ENCODE data around the gene ZMPSTE24. TPM values are rescaled to one million over a fixed set of nuclear protein-coding genes. Genes with fewer than 3 reads are reported as not detected.

Gene ZMPSTE24
- total RNA-seq, 1 donor from 2014 or later, result 34.1 TPM

DNA sequence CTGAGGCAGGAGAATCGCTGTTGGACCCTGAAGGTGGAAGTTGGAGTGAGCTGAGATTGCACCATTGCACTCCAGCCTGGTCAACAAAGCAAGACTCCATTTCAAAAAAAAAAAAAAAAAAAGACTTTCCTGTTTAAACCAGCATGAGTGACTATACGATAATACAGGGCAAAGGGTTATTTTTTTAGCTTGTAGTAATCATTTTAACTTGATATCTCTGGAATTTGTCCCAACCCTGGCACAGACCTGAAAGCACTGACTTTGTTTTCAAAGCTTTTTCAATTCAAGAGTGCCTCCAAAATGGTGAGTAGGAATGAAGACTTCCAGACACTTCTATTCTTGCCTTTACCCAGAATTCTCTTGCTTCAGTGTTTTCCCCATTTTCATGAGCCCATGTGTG is 14.7 kb upstream of the ZMPSTE24 start:
- no peak overlapping the region for H3K27ac Mint-ChIP-seq

DNA sequence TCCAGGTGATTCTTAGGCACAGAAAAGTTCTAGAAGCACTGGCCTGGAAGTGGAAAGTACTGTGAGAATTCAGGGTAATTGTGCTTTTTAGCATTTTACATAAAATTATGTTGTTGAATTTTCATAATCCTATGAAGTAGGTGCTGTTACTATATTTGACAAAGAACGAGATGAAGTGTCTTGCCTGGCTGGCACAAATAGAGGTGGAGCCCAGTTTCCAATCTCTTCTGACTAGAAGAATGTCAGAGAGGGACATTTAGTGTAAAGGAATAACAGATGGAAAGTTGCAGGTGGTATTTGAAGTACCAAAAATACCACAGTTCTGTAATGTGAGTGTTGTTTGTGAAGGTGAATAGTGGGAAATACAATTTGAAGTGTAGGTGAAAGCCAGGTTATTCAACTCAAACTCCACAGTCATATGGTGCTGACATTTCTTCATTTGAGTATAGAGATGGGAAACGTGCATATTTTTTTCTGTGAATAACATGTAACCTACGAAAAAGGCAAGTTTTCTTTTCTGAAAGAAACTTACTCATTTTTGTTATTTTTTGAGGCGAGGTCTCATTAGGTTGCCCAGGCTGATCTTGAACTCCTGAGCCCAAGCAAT is 13.8 kb upstream of the ZMPSTE24 start:
- Mint-ChIP-seq H3K4me3 (no peak overlapping the region), H3K4me1 (ENCODE audit: unreplicated experiment) (peaks cover 4% of the 10 kb centered on the region), H3K27me3 (no peaks in the 10 kb centered on the region), H3K9me3 (no peaks in the 10 kb centered on the region), H3K36me3 (peaks cover 5% of the 10 kb centered on the region), H3K27ac (no peak overlapping the region)
- DNase-seq (ENCODE audit: extremely low spot score, unreplicated experiment), result no peak
- TF ChIP-seq, protein P1, sequence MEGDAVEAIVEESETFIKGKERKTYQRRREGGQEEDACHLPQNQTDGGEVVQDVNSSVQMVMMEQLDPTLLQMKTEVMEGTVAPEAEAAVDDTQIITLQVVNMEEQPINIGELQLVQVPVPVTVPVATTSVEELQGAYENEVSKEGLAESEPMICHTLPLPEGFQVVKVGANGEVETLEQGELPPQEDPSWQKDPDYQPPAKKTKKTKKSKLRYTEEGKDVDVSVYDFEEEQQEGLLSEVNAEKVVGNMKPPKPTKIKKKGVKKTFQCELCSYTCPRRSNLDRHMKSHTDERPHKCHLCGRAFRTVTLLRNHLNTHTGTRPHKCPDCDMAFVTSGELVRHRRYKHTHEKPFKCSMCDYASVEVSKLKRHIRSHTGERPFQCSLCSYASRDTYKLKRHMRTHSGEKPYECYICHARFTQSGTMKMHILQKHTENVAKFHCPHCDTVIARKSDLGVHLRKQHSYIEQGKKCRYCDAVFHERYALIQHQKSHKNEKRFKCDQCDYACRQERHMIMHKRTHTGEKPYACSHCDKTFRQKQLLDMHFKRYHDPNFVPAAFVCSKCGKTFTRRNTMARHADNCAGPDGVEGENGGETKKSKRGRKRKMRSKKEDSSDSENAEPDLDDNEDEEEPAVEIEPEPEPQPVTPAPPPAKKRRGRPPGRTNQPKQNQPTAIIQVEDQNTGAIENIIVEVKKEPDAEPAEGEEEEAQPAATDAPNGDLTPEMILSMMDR (conservative IDR thresholded peaks at IDR 0.05), result no peak

More for the DNA sequence above, 14.7 kb upstream of the ZMPSTE24 start:
- TF ChIP-seq, protein P1 (conservative IDR thresholded peaks at IDR 0.05), result no peak
- Mint-ChIP-seq H3K4me3 (no peak overlapping the region), H3K27me3 (no peaks in the 10 kb centered on the region), H3K4me1 (ENCODE audit: unreplicated experiment) (peaks cover 4% of the 10 kb centered on the region), H3K9me3 (no peaks in the 10 kb centered on the region), H3K36me3 (peaks cover 9% of the 10 kb centered on the region)
- no peak for DNase-seq (ENCODE audit: extremely low spot score, unreplicated experiment)

DNA sequence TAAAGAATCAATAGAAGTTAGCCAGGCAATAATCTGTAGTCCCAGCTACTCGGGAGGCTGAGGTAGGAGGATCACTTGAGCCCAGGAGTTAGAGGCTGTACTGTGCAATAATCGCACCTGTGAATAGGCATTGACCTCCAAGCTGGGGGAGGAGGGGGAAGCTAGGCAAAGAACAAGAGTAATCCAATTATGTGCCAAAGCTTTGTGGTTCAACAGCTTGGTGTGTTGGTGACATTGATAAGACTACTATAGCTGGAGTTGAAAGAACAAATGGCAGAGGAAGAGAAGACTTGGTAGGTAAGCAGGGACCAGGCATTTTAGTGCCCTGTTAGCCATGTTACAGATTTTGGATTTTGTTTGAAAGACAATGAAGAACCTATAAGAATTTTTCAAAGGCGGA is 12.3 kb upstream of the ZMPSTE24 start:
- TF ChIP-seq, protein P1 (conservative IDR thresholded peaks at IDR 0.05), result no peak
- no peak for DNase-seq (ENCODE audit: extremely low spot score, unreplicated experiment)
- Mint-ChIP-seq H3K27ac (no peak overlapping the region), H3K9me3 (no peaks in the 10 kb centered on the region), H3K36me3 (no peaks in the 10 kb centered on the region), H3K4me1 (ENCODE audit: unreplicated experiment) (peaks cover 4% of the 10 kb centered on the region), H3K4me3 (no peak overlapping the region), H3K27me3 (no peaks in the 10 kb centered on the region)

DNA sequence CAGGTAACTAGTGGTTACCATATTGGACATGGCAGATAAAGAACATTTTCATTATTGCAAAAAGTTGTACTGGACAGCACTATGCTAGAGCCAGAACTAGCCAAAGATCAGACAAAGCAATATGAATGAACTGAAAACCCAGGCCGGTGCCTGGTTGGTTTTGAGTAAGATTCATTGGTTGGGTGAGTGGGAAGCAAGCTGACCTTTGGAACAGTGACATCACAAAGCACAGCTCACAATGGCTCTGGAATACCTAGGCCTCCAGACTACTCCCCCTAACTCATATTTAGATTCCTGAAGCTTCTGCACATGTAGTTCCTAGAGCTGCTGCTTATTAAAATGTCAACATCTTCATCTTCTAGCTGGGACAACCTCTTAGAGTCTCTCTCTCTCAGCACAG is 10.4 kb upstream of the ZMPSTE24 start, which contains the start of gene TMCO2:
Gene TMCO2 (plus strand): TSS at position 283 of the 400 bp plus-strand sequence. CDS start 57 bp downstream, at position 340.
- no peak for DNase-seq (ENCODE audit: extremely low spot score, unreplicated experiment)
- no peak within 1 kb of the TSS for H3K27ac Mint-ChIP-seq
- H3K9me3 Mint-ChIP-seq, result no peaks in the 10 kb centered on the region
- H3K27me3 Mint-ChIP-seq, result no peaks in the 10 kb centered on the region
- TF ChIP-seq, protein P1 (conservative IDR thresholded peaks at IDR 0.05), result no peak
- H3K4me1 Mint-ChIP-seq (ENCODE audit: unreplicated experiment), result peaks cover 4% of the 10 kb centered on the region
- H3K4me3 Mint-ChIP-seq, result no peak within 1 kb of the TSS
- H3K36me3 Mint-ChIP-seq, result no peaks in the 10 kb centered on the region

DNA sequence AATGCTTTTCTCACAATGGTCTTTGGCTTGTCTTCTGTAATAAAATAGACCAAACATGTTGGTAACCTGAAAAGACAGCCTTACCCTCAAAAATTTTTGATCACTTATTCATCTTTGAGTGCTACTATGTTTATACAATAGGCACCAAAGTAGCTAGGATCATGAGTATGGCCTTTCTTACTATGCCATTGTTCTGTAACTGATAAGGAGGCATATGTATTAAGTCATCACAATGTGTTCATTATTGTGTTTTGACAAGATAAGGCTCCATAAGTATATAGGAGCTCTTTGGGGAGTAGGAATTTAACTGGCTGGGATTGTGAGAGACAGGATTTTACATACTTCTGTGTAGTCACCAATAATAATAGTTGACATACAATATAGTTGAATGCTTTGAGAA is 9.6 kb upstream of the ZMPSTE24 start:
- H3K9me3 Mint-ChIP-seq, result no peaks in the 10 kb centered on the region
- H3K27ac Mint-ChIP-seq, result no peak overlapping the region
- DNase-seq (ENCODE audit: extremely low spot score, unreplicated experiment), result no peak
- H3K4me3 Mint-ChIP-seq, result no peak overlapping the region
- H3K27me3 Mint-ChIP-seq, result no peaks in the 10 kb centered on the region
- H3K4me1 Mint-ChIP-seq (ENCODE audit: unreplicated experiment), result peaks cover 4% of the 10 kb centered on the region
- H3K36me3 Mint-ChIP-seq, result no peaks in the 10 kb centered on the region
- TF ChIP-seq, protein P1 (conservative IDR thresholded peaks at IDR 0.05), result no peak
